Stimulated activated CD4-positive, alpha-beta T cell treated with anti-CD3 and anti-CD28 coated beads, Interleukin-2, amount 100 ng/mL, for 48 hours (primary cell): ENCODE measurements around the gene LTBP1.
A peak's percentile ranks its signal among the peaks of the same experiment; 100 is the strongest.

Experiments
- DNase-seq, 2 donors: peaks; one replicate each; pipeline ENCODE4 v3.0.0-alpha.2; 2020

The LTBP1 gene

GRCh38 chr2:33321236-33321771 lies 374.6 kb downstream of the LTBP1 start:
- DNase-seq, result peak; percentile 16 to 23

DNA sequence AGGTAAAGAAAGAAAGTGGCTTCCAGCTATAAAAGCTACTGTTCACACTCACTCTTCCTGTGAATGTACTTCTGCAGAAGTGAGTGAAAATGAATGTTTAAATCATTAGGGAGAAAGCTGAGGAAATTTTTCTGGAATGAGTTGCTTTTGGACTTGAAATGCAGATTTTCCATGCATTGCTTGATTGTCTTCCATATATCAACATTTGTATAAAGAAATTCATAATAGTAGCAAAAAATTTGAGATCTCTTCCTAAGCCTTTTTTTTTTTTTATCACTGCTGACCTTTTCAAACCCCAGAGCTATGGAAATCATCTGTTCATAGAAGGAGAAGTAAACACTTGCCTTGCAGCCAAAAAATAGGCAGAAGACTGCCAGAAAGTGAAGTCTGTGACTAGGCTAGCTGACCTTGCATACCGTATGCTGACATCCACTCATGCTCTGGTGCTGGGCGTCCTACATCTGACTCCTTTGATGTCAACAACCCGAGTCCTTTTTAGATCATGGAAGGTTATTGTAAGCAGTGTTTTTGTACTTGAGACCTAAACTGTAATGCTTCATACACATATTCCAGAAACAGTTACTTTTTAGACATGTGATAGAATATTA lies 375.2 kb downstream of the LTBP1 start:
- no peak for DNase-seq

DNA sequence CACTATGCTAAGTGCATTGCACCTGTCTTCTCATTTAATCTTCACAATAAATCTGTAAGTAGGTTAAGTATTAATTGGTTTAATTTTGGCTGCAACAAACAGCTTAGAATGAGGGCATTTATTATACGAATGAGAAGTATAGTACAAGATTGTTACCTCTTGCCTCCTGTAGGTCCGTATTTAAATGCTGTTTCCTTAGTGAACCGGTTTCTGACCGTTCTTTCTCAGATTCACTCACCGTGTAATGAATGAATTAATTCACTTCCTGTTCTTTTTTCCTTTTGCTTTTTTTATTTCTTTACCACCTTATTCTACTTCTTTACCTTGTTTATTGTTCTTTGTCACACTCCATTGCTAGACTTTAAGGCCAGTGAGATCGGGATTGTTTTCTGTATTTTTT lies 375.9 kb downstream of the LTBP1 start:
- DNase-seq, result no peak

DNA sequence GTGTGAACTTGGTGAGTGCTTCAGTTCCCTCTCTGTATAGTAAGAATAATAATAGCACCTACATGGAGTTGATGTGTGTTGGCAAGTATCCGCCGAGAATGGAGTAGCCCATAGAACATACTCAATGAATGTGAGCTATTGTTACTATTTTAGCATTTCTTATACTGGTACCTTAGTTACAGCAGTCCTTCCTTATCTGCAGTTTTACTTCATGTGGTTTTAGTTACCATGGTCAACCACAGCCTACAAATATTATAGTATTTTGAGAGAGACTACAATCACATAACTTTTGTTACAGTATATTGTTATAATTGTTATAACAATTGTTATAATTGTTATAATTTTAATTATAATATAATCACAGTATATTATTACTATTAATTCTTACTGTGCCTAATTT lies 377.2 kb downstream of the LTBP1 start:
- DNase-seq, result no peak

- DNase-seq, result no peak
These were observed 379.3 kb downstream of the LTBP1 start for GRCh38 chr2:33326100-33326499.

DNA sequence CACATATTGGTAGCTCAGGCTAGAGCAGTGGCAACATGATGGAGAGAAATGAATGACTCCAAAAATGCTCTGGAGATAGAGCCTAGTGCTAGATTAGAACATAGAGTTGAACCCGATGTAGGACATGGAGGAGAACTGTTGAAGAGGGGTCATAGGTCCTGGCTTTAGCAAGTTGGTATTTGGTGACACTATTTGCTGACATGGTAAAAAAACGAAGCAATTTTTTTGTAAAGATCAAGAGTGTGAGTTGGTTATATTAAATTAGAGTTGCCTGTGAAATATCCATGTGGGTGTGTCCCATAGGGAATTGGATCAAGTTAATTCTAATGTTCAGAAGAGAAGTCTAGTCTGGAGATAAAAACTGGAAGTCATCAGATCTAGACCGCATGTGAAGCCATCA lies 386.7 kb downstream of the LTBP1 start:
- DNase-seq, result no peak

DNA sequence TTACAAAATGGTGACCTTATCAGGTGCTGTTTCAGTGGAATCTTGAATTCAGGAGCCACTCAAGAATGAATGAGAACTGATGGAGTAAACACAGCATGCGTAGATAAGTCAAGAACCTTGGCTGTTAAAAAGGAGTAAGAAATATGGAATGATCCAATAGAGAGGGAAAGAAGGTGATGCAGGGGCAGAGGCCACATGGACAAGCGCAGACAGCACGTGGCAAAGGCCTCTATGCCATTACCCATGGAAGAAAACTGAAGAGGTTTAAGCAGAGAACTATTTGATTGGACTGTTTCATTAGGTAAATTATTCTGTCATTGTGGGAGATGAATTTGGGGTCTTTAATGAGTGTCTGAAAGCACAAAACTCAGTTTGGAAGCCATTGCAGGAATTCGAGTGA lies 387.3 kb downstream of the LTBP1 start:
- no peak for DNase-seq

GRCh38 chr2:33335516-33335915 lies 388.8 kb downstream of the LTBP1 start:
- no peak for DNase-seq

DNA sequence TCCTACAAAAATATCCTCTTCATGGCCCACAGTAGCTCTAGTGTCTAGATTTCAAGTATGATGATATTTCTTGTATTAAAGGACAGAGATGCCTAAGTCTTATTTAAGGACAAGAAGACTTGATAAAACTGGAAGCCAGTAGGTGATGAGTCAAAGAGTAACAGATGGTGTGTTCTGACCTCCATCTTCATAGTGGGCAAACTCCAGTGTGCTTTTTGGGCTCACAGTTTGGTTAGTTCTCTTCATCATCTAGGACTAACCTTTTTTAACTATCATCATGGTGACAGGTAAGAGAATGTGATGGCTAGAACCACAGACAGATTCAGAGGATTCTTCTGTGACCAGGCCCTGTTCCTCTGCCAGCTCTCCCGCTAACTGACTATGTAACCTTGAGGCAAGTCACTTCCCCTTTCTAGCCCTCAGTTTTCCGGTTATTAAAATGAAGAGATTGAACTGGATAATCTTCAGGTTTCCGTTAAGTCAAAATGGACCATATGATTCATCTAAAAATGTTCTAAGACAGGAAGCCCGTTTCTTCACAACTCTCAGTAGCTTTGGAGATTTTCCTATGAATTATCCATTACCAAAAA lies 389.4 kb downstream of the LTBP1 start:
- DNase-seq, result no peak

GRCh38 chr2:33337385-33337960 lies 390.7 kb downstream of the LTBP1 start:
- no peak for DNase-seq

DNA sequence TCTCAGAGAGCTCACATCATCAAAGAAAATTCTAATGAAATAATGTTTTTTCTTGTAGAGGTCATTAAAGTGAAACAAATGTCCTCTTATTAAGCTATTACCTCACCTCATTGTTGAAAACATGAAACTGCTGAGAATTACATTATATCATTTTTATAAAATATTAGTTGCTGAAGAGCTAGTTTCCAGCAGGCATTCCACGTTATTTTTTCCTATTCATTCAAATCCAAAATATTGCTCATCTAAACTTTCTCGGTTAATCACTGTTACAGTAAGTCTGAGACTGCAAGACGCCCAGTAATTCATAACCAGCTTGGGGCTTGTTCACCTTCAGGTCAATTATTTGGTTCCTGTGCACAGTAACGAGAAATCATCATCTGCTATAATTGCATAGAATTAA lies 391.2 kb downstream of the LTBP1 start:
- DNase-seq, result no peak

- no peak for DNase-seq
These were observed 392.5 kb downstream of the LTBP1 start for GRCh38 chr2:33339269-33339668.

DNA sequence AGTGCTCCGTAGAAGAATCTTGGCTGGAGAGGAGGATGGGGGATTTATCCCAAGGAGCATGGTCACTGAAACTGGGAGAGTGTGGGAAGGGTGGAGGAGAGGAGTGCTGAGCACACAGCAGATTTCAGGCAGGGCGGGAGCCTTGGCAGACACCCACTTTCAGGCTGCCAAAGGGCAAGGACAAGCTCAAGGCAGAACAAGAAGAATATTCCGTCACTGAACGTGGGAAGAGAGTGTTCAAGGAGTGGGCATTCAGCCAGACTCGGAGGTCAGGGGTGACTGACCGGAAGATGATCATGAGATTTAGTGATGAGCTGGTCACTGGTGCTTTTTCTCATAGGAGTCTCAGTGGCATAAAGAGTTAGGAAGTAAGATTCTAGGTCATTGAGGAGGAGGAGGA lies 393.5 kb downstream of the LTBP1 start:
- no peak for DNase-seq

GRCh38 chr2:33342171-33342570 lies 395.4 kb downstream of the LTBP1 start:
- no peak for DNase-seq

DNA sequence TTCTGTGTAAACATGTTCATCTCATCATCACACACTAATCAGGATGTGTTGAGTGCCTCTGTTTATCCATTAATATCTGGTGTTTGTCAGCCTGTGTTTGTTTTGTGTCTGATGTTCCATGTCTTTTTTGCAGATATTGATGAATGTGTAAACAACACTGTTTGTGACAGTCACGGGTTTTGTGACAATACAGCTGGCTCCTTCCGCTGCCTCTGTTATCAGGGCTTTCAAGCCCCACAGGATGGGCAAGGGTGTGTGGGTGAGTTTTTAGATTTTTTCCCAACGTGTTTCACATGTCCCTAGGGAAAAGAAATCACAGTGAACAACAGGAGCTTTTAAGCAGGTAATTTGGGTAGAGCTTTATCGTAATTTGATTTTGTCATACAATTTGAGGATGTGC lies 396.0 kb downstream of the LTBP1 start:
- DNase-seq, result no peak

DNA sequence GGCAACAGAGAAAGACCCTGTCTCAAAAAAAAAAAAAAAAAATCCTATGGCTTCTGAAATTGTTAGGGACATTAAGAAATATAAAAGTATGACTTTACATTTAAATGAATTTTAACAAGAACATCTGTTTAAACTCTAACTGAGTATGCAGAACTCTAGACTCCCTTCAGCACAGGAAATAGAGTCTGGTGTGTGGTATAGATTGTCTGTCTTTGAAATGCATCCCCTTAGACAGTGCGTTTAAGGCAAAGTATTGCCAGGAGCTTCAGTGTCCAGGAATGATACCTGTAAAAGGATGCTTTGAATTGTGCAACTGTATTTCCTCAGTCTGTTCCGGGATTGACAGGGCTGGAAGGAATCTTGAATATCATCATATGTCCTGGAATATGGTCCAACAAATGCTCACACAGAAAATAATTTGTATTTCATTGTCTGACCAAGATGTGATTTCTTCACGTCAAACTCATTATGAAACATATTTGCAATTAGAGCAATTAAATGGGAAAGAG lies 396.7 kb downstream of the LTBP1 start:
- no peak for DNase-seq

GRCh38 chr2:33344230-33344629 lies 397.5 kb downstream of the LTBP1 start:
- DNase-seq, result no peak

DNA sequence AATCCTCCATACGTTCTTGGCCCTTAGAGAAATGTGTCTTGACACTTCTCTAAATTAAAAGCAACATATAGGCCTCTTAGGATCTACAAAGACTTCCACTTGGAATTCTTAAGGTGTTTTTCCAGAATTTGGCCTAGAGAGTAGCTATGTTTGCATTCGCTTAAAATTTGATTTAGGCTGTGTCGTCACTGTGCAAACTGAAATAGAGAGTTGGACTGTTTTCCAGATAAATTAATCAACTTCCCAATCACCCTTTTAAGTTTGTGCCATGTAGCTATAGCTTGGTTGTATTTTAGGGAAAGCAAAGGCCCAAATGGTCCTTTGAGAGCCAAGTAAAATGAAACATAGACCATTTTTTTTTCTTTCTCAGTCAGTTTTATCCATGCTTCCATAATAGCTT lies 401.1 kb downstream of the LTBP1 start:
- DNase-seq, result no peak

- no peak for DNase-seq
These were observed 403.9 kb downstream of the LTBP1 start for GRCh38 chr2:33350632-33351031.

GRCh38 chr2:33351781-33352180 lies 405.0 kb downstream of the LTBP1 start:
- no peak for DNase-seq

GRCh38 chr2:33354981-33355380 lies 408.2 kb downstream of the LTBP1 start:
- DNase-seq, result no peak

DNA sequence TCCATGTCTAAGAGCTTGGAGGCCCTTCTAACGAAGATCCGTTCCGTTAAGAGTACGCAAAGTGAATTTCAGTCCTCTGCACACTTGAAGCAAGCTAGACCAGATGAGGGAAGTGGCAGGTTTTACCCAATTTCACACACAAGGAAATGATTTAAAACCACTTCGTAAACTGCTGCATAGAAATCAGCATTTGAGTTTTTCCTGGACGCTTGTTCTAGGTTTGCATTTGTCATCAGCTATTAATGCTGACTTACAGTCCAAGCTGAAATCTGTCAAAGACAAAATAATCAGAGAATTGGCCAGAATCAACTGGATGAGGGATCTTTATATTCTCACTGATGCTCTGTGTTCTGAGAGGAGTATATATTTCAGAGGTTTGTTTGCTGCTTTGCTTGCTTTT lies 412.1 kb downstream of the LTBP1 start:
- DNase-seq, result no peak

- no peak for DNase-seq
These were observed 416.9 kb downstream of the LTBP1 start for GRCh38 chr2:33363325-33364298.
